Activated B cell treated with CpG ODN at 0.5 μM for 24 hours (primary cell): ENCODE measurements around the gene MARCHF6. TPM values are rescaled to one million over a fixed set of nuclear protein-coding genes. Genes with fewer than 3 reads are reported as not detected.
"Not testable (repeated sequence)": the region's sequence is repeated elsewhere in the genome, so short reads cannot be mapped to it uniquely, and the experiment has no call there.

Experiments used
- ATAC-seq: fragments of 200-7000 bp; cut with Tn5 transposase; one replicate; pipeline ENCODE4 v1.10.0; 2021; ENCODE audit warnings: low read depth, mild to moderate bottlenecking, moderate library complexity
- CTCF ChIA-PET: fragments of 350-600 bp; sonication (Branson Sonifier 250); formaldehyde crosslinking; loops from one replicate; lab custom pipeline; 2021; ENCODE audit warnings: antibody characterized with exemption; lab: Charles Lee
- POLR2A ChIA-PET: fragments of 350-600 bp; sonication (Branson Sonifier 250); formaldehyde crosslinking; loops from one replicate; lab custom pipeline; 2021; ENCODE audit warnings: antibody characterized with exemption; lab: Charles Lee
- DNase-seq: peaks from one replicate; pipeline ENCODE4 v3.0.0; 2022
- H3K27ac Mint-ChIP-seq: one replicate; pipeline ENCODE4 v1.8.0; 2020; ENCODE audit warnings: mixed read lengths
- H3K27me3 Mint-ChIP-seq: one replicate; pipeline ENCODE4 v1.8.0; 2021; ENCODE audit warnings: mixed read lengths
- H3K36me3 Mint-ChIP-seq: one replicate; pipeline ENCODE4 v1.8.0; 2021; ENCODE audit warnings: low read depth, mixed read lengths
- H3K4me1 Mint-ChIP-seq: one replicate; pipeline ENCODE4 v1.8.0; 2021; ENCODE audit warnings: mixed read lengths
- H3K4me3 Mint-ChIP-seq: one replicate; pipeline ENCODE4 v1.8.0; 2020; ENCODE audit warnings: mild to moderate bottlenecking, mixed read lengths
- H3K9me3 Mint-ChIP-seq: one replicate; pipeline ENCODE4 v1.8.0; 2020; ENCODE audit warnings: mixed read lengths
- intact Hi-C: fragments of 100-400 bp; cut with micrococcal nuclease; formaldehyde crosslinking; loops from one replicate; pipeline ENCODE4 v1.15.1; 2024
- total RNA-seq: library from RNA; stranded (reverse); gene quantifications from 2 replicates; pipeline ENCODE4 v1.2.3, GENCODE V29; 2022
- TF ChIP-seq, protein P1 (sequence below): fragments of 200-600 bp; IDR thresholded peaks from one replicate; pipeline ENCODE4 v1.8.0; 2022; ENCODE audit warnings: antibody characterized with exemption, mild to moderate bottlenecking

MARCHF6 gene
- total RNA-seq, 1 donor from 2014 or later: 124 TPM

- ATAC-seq (no peak), DNase-seq (no peak)
- intact Hi-C loops: no loop called here
- Mint-ChIP-seq H3K4me3 (no peak overlapping the region), H3K27me3 (no peaks in the 10 kb centered on the region), H3K9me3 (no peaks in the 10 kb centered on the region), H3K27ac (no peak overlapping the region), H3K4me1 (peaks cover 78% of the 10 kb centered on the region), H3K36me3 (peaks cover 18% of the 10 kb centered on the region)
- ChIA-PET POLR2A (no interaction called here), CTCF (interaction anchor here (1.4 kb wide), 1 partner anchor 21 kb away, joined by 3 read pairs; no protein-coding TSS in a partner anchor)
- TF ChIP-seq, protein P1, sequence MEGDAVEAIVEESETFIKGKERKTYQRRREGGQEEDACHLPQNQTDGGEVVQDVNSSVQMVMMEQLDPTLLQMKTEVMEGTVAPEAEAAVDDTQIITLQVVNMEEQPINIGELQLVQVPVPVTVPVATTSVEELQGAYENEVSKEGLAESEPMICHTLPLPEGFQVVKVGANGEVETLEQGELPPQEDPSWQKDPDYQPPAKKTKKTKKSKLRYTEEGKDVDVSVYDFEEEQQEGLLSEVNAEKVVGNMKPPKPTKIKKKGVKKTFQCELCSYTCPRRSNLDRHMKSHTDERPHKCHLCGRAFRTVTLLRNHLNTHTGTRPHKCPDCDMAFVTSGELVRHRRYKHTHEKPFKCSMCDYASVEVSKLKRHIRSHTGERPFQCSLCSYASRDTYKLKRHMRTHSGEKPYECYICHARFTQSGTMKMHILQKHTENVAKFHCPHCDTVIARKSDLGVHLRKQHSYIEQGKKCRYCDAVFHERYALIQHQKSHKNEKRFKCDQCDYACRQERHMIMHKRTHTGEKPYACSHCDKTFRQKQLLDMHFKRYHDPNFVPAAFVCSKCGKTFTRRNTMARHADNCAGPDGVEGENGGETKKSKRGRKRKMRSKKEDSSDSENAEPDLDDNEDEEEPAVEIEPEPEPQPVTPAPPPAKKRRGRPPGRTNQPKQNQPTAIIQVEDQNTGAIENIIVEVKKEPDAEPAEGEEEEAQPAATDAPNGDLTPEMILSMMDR: no peak
These were observed 13.1 kb downstream of the MARCHF6 start for GRCh38 chr5:10366310-10367272.

- DNase-seq (no peak), ATAC-seq (no peak)
- intact Hi-C loops: no loop called here
- Mint-ChIP-seq H3K36me3 (peaks cover 15% of the 10 kb centered on the region), H3K4me1 (peaks cover 79% of the 10 kb centered on the region), H3K27me3 (no peaks in the 10 kb centered on the region), H3K9me3 (no peaks in the 10 kb centered on the region), H3K4me3 (no peak overlapping the region), H3K27ac (no peak overlapping the region)
- ChIA-PET POLR2A (no interaction called here), CTCF (interaction anchor here (1.4 kb wide), 1 partner anchor 20 kb away, joined by 3 read pairs; no protein-coding TSS in a partner anchor)
- TF ChIP-seq, protein P1: no peak
These were observed 14.1 kb downstream of the MARCHF6 start for GRCh38 chr5:10367579-10367978.

DNA sequence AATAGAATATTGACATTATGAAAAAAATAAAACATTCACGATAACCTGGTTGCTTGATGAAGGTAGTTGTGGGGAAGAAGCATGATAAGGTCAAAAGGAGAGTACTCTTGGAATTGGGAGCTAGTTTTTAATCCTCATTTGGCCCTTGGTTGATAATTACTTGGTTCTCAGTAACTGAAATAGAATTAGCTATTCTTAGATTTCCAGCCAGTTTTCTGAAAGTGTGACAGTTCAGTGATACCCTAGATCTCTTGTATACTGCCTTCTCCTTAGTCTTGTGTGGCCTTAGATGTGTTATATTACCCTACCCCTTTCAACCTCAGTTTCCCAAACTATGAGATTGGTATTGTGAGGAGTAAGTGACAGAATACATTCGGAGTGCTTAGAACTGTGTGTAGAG is 17.4 kb downstream of the MARCHF6 start:
- TF ChIP-seq, protein P1: no peak
- Mint-ChIP-seq H3K27ac (peak overlapping the region; percentile 62), H3K9me3 (no peaks in the 10 kb centered on the region), H3K27me3 (no peaks in the 10 kb centered on the region), H3K4me3 (no peak overlapping the region), H3K4me1 (peaks cover 75% of the 10 kb centered on the region), H3K36me3 (peaks cover 20% of the 10 kb centered on the region)
- ATAC-seq (no peak), DNase-seq (no peak)
- intact Hi-C loops: loop anchor here (2.0 kb wide), 1 partner anchor 16 kb away; no protein-coding TSS in a partner anchor
- POLR2A ChIA-PET: interaction anchor here (1.7 kb wide), 1 partner anchor 18 kb away, joined by 5 read pairs; the partner anchor contains the start of gene MARCHF6
- CTCF ChIA-PET: interaction anchor here (1.2 to 1.5 kb wide), 2 partner anchors 18 to 87 kb away, joined by 3 read pairs; partner anchors contain the start of gene MARCHF6

DNA sequence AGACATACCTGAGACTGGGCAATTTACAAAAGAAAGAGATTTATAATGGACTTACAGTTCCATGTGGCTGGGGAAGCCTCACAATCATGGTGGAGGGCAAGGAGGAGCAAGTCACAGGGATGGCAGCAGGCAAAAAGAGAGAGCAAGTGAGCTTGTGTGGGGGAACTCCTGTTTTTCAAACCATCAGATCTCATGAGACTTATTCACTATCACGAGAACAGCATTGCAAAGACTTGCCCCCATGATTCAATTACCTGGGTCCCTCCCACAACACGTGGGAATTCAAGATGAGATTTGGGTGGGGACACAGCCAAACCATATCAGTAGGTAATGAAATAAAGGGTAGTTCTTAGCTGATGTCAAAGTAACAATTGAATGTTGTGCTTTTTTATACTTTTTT is 17.9 kb downstream of the MARCHF6 start:
- not testable (repeated sequence) for H3K9me3 Mint-ChIP-seq, DNase-seq, ATAC-seq, H3K27me3 Mint-ChIP-seq, H3K4me3 Mint-ChIP-seq
- peaks cover 24% of the 10 kb centered on the region for H3K36me3 Mint-ChIP-seq
- H3K4me1 Mint-ChIP-seq: peaks cover 78% of the 10 kb centered on the region
- H3K27ac Mint-ChIP-seq: peak overlapping the region; percentile 62
- POLR2A ChIA-PET: interaction anchor here (1.7 kb wide), 1 partner anchor 18 kb away, joined by 5 read pairs; the partner anchor contains the start of gene MARCHF6
- intact Hi-C loops: loop anchor here (2.0 kb wide), 1 partner anchor 17 kb away; no protein-coding TSS in a partner anchor
- CTCF ChIA-PET: interaction anchor here (1.2 to 1.5 kb wide), 2 partner anchors 18 to 88 kb away, joined by 3 read pairs; partner anchors contain the start of gene MARCHF6

- TF ChIP-seq, protein P1: no peak
- no peaks in the 10 kb centered on the region for H3K9me3 Mint-ChIP-seq
- H3K27me3 Mint-ChIP-seq: no peaks in the 10 kb centered on the region
- ATAC-seq (no peak), DNase-seq (no peak)
- H3K4me3 Mint-ChIP-seq: no peak overlapping the region
- ChIA-PET POLR2A (no interaction called here), CTCF (interaction anchor here (1.7 kb wide), 1 partner anchor 89 kb away, joined by 4 read pairs; no protein-coding TSS in a partner anchor)
- peaks cover 71% of the 10 kb centered on the region for H3K4me1 Mint-ChIP-seq
- intact Hi-C loops: no loop called here
- peaks cover 34% of the 10 kb centered on the region for H3K36me3 Mint-ChIP-seq
- H3K27ac Mint-ChIP-seq: no peak overlapping the region
These were observed 19.5 kb downstream of the MARCHF6 start for GRCh38 chr5:10372726-10373709.
